HTR-8/SVneo (cell line): ENCODE results near the gene ADM.

Experiments
- DNase-seq: peaks from one replicate; pipeline ENCODE4 v3.0.0; 2011; ENCODE audit warnings: low spot score, mixed read lengths; ENCODE audit not compliant: insufficient read length
- FAIRE-seq: peaks from 2 replicates; lab custom pipeline; 2011; peaks lifted over from hg19 to GRCh38; lab: Jason Lieb, UNC

ADM gene

DNA sequence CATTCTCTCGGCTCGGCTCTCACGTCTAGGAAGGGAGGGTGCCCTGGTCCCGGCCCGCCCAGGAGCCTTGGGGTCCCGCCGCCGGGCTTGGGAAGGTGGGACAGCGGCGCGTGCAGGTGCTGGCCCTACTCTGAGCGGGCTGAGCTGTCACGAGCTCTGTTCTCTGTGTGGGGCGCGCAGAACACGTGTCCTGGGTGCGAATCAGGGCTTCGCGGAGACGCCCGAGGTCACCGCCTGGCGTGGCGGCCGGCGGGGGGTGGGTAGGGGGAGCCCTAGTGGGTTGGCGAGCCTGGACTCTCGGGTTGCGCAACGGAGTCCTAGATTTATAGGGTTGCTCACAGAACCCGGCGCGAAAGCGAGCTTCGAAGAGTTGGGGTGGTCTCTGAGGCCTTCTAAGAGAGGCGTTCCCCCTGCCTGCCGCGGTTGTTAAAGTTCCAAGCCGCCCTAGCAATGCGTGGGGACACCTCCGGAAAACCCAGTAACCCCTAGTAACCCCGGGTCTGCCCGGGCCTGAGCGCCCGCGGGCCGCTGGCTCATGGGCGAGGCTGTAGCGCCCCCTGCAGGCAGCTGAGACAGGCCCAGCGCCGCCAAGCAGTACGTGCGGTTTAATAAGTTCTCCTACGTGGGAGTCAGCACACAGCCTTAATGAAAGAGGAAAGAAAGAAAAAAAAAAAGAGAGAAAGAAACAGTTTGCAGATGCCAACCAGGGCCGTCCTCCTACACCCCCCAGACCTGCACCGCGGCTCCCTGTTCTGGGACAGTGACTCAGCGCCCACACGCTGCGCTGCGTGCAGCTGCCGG lies 2.7 kb downstream of the ADM start:
- DNase-seq, result no peak
- no peak for FAIRE-seq

DNA sequence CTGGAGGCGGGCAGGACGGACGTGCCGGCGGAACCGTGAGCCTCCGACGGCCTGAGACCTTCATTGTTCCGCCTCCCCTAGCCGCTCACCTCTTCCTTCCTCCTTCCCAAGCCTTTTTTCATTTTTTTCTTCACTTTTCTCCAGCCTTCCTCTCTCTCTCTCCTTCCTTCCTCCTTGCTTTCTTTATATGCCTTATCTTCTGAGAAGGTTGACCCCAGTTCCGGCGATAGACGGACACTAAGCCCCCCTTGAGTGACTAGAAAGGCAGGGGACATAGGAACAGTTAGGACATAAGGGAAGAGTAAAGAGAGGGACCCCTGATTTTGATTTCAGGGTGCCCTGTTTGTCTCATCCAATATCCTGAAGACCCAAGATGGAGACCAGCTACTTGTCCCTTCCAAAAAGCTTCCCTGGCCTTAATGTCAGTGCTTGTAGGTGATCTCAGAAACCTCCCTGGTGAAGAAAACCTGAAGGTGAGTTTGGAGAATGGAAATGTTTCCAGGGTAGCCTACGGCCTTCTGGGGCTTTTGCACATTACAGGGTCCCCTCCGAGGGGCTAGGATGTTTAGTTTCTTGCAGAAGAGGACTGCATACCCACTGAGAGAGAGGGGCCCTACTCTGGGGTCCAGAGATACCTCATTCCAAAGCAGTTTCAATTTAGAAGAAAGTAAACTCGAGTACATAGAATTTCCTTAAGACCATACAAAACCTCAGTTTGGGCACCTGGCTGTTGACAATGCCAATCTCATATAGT lies 3.5 kb downstream of the ADM start:
- FAIRE-seq (no peak), DNase-seq (no peak)

DNA sequence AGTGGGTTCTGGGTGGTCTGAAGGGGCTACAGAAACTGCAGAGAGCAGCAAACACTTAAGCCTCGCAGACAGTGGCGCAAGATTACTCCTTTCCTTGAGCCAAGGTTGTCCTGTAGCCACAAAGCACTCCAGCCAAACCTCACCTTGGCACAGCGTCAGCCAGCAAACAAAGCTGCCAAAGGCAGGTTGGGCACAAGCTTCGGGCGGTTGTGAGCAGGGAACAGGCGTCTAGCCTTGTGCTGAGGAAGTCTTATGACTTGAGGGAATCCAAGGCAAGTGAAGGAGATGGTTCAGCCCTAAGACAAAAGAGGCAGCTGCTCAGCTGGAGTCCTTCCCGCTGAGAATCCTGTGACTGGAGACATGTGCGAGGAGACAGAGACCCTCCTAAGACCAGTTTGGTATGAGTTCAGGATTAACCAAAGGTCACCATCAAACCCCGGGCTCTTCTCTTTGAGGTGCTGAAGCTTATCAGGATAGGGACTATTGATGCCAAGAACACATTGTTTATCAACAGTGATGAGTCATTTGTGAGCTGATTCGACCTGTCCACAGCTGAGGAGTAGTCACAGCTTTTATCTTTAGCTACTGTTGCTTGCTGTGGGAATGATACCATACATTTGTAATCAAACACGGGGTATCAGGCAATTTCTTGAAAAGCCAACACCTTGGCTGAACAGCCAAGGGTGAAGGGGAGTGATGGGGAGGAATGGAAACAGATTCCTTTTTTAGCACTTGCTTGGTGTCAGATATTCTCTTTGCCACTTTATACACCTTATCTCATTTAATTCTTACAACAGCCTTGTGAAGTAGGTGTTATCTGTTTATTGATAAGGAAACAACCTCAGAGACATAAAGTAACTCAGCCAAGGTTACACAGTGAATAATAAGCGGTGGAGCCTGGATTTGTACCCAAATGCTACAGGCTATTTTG lies 4.6 kb downstream of the ADM start:
- FAIRE-seq (peak; percentile 4), DNase-seq (no peak)

DNA sequence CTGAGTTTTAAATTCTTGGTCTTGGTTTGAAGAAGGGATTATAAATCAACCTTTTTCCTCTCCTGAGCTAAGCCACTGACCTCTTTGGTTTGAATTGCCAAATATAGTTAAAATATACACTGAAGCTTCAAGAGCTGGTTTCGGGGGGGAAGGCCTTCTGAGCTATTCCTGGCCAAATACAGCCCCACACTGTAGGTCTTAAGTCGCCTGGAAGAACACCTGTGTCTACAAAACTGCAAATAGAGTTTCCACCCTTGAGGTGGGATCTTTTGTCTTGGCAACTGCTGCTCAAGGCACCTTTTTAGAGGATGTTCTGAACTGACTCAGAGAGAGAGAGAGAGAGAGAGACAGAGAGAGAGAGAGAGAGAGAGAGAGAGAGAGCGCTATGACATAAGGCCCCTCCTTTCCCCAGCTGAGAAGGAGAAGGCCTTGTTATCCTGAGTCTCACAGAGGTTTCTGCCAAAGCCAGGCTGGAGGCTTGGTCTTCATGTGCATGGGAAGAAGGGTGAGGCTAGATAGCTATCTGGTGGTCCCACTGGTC lies 5.5 kb downstream of the ADM start:
- FAIRE-seq (no peak), DNase-seq (no peak)

DNA sequence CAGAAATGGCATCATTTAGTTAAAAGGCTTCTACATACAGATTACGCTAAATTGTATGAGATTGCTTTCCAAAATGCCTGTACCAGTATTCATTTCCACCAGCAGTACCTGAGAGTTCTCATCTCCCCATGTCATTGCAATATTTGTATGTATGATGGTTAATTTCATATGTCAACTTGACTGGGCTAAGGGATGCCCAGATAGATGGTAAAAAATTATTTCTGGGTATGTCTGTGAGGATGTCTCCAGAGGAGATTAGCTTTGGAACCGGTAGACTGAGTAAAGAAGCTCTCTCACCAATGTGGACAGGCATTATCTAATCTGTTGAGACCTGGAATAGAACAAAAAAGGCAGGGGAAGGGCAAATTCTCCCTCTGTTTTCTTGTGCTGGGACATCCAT lies 6.9 kb downstream of the ADM start:
- DNase-seq (no peak), FAIRE-seq (no peak)

DNA sequence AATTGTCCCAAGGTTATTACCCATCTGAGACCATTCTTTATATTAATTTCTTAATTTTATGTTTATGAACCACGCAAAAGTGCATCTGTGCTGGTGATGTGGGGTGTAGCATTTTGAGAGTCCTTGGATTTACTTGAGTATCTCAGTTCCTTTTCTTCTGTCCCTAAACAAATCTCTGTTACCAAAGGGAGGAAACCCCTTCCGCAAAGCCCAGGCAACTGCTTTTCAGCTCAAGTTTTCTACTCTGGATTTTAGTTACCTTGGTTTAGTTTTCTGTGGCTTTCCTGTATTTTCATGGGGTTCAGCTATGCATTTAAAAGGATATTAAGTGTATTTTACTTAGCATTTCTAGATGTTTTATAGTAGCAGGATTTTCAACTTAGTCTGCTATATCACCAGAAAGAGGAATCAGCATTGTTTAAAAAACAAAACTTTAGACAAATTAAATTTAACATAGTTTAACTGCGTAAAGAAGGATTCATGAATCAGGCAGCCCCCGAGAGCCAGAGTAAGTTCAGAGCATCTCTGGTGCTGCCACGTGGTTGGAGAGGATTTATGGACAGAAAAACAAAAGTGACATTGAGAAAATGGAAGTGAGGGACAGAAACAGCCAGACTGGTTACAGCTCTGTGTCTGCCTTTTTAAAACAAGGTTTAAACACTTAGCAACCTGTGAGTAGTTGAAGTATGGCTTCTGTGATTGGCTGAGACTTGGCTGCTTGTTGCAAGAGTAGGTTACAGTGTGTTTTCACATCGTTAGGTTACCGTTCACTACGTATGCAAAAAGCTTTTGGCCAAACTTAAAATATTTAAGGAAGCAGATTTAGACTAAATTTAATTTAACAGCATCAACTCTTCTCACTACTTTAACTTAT lies 9.6 kb downstream of the ADM start:
- FAIRE-seq (no peak), DNase-seq (no peak)

DNA sequence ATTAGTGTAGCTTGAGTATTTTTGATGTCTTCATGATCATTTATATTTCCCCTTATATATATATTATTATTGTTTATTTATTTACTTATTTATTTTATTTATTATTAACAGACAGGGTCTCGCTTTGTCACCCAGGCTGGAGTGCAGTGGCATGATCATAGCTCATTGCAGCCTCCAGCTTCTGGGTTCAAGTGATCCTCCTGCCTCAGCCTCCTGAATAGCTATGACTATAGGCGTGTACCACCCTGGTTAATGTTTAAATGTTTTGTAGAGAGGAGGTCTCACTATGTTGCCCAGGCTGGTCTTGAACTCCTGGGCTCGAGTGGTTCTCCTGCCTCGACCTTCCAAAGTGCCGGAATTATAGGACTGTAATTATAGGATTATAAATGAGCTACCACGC lies 10.2 kb downstream of the ADM start:
- no peak for FAIRE-seq
- DNase-seq, result no peak

DNA sequence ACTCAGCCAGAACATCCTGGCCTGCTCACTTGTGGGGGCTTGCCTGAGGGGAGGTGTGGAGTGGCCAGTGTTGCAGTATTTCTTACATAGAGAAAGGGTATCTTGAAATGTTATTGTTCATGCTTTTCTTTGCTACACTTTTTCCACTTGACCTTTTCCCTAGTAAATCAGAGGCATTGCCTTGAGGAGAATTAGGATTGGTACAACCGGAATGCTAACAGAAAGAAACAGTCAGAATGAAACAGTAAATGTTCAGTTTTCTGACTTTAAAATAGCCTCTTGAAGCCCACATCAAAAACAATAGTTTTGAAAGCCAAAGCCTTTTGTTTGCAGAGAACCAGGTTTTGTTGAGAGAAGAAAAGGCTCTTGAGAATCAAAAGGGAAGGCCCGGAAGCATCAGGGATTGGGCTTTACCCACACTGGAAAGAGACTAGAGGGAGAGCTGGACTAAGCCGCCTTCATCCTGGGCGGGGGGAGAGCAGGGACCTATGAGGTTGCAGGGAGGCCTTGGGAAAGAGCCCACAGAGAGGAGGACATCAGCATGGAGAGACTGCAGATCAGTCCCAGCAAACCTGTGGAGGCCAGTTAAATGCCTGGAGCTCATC lies 12.4 kb downstream of the ADM start:
- DNase-seq, result no peak
- no peak for FAIRE-seq

DNA sequence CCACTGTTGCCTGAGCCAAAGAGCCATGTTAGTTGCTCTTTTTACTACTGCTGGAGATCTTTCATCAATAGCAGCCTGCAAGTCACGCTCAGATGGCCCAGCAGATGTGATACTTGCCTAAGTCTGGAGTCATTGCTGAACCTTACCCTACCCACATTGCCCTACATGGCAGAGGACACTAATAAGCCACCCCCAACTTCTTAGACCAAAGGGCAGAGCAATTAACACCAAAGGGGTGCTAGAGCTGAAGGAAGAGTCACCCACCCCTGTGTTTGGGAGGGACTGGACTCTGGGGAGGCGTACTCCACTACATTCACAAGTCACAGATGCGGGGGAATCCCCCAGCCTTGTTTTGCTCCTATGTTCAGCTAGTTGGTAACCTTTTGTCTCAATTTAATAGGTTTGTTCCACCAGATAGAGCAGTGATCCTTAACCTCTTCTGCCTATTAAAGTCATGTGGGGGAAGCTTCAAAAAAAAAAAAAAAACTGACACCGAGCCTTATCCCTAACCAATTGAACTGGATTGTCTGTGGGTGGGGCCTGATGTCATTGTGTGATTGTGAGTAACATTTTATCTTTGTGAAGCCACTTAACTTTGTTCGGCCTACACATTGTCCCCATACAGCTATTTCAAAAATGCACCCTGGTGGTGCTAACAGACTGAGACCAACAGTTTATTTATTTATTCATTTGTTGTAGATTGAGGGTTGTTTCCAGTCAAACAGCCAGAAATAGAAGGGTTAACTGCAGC lies 13.1 kb downstream of the ADM start:
- DNase-seq (no peak), FAIRE-seq (no peak)

DNA sequence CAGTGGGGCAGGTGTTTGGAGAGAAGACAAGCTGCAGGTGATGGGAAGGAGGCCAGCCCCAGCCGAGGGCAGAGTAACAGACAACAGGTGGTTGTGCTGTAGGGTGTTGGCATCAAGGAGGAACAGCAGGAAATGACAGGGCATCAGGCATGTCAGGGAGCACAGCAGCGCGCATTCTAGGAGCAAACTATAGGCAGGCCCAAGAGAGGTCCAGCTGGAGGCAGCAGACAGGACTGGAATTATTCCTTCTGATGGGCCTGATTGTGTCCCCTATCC lies 13.6 kb downstream of the ADM start:
- no peak for DNase-seq
- FAIRE-seq, result no peak

DNA sequence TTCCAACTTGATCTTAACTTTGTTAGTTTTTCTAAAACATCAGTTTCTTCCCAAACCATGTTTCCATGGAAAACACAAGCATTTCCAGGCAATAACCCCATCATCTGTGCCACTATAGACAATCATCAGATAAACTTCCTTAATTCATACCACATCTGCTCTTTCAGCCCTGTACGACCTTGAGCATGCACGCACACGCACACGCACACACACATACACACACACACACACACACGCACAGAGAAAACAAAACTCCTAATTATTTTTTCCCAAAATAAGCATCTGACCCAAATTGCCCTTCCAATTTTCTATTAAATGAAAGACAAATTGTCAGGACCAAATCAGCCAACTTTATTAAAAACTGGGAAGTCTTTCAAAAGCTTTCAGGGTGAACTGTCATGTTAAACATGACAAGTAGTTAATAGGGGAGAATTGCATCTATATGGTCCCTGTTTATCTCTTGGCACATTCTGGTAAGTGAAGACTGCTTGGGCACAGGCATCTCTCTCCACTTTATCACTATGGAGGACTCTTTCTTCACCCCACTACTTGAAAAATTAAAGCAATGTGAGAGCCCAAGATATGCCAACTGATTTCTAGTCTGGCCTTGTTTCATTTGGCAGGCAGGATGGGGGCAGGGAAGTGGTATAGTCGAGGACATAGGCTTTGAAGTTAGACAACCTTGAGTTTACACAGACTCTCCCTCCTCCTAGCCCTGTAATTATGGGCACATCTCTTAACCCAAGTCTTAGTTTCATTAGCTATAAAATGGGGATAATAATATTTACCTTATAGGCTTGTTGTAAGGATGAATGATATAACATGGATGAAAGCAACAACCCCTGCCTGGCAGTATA lies 15.1 kb downstream of the ADM start:
- DNase-seq, result no peak
- no peak for FAIRE-seq

DNA sequence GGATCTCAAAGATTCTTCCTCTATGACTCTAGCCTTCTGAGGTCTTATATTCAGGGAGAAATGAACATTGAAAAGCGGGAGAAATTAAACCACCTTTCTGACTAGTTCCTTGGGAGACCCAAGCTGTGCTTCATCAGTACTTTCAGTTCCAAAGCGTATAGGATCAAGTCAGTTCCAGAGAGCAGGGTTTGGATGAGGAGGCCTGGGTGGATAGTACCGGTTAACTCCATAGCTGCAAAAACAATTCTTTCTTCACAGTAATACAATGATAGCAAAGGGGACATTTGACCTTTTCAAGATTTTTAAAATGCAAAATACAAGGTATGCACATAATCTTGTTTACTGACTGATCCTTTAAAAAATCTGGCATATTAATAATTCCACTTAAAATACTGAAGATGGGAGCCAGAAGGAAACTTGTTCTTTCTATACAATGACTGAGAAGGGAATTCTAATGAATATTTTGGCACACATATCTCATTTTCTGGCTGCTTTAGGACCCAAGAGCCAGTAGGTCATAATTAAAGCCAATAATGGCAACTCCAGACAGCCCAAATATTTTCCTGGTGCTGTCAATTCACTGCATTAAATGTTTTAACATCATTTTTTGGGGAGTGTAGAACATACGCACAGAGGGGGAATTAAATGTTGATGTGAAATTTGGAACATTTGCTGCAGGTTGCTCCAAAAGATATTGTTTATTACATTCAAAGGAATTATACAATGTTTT lies 16.0 kb downstream of the ADM start:
- FAIRE-seq (no peak), DNase-seq (no peak)

DNA sequence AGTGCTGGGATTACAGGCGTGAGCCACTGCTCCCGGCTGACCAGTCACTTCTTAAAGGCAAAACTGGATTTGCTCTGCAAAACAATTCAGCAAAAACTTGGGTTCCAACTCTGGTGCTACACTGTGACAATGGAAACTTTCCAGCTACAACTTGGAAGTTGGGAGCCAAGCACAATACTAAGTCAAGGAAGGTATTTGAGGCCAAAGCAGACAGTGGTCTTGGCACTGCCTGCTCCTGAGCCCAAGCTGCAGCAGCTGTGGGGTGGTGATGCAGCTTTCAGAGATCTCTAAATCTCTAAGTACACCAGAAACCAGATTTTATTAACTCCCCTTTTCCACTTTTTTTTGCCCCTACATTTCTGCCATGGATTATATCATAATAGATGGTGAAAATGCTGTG lies 17.5 kb downstream of the ADM start:
- DNase-seq (no peak), FAIRE-seq (no peak)

DNA sequence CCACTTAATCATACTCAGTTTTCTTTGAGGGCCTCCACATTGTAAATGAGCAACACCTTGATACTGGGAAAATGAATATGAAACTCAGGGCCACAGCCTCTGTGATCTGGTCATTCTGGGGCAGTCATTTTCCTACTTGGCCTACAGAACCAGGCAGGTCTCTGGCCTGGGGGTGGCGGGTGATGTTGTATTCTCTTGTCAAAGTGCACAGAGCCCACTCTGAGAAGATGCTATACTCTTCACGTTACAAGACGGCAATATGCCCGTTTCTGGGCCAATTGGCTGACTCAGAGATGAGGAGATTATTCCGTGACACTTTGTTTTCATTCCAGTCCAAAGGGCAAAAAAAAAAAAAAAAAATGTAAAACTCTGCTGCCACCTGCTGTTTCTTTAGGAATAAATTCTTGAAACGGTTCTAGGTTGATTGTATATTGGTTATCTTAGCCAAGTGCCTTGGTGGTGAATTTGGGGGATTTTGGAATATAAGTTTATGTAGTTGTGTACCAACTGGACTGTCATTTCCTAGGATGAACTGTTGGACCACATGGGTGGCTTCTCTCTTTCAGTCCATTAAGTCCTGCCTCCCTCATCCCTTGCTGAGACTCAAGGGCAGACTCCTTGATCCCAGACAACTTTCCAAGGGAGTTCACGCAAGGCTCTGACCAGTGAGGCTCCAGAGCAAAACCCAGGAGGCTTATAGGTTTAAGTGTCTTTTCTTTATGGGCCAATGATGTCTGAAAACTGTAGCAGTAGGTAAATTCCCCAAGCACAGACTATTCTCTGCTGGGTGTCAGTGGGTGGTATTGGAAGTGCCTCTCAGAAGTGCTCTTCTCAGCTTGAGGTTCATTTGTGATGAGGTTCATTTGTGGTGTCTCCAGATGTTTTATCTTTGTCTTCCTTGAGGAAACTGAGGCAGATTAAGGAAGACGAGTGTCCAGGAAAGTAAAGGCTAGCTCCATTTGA lies 18.2 kb downstream of the ADM start:
- DNase-seq, result peak; percentile 70
- peak; percentile 31 for FAIRE-seq

DNA sequence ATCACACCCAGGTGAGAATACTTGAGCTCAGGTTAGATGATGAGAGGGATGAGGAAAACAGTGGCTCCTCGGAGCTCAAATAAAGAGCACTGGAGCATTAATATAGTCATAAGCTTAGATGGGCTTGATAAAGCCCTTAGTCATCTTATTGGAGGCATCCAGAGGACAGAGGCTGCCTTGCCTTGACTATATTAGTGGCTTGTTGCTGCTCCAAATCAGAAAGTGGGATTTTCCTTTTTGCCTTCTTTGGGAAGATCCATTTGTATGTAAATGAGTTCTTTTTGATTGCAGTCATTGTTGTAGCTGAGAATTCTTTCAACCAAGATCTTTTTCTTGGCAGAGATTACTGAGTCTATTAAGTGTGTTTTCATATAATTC lies 18.9 kb downstream of the ADM start:
- FAIRE-seq, result no peak

DNA sequence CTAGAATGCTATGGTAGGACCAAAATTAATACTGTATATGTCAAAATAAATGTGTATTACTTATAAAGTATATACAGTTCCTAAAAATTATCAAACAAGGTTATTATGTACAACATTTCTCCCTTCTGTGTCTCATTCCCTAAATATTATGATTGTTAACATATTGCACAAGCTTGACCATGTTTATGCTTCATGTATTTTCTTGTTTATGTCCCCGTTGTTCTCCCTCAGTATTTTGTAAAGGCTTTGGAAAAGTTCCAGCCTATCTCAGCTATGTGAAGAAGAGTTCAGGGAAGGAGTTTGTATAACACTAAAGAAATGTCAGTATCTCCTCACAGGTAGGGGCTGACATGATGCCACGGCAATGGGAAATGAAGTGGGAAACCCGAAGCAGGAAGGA lies 19.6 kb downstream of the ADM start:
- FAIRE-seq, result no peak
- DNase-seq, result no peak

More for the DNA sequence above, 18.9 kb downstream of the ADM start:
- no peak for DNase-seq
